Measurements from ENCODE around the gene HES1.
"Not testable (repeated sequence)": the region's sequence is repeated elsewhere in the genome, so short reads cannot be mapped to it uniquely, and the experiment has no call there.

Gene HES1

GRCh38 chr3:194145702-194146101 is 9.8 kb downstream of the HES1 start:
- DNase-seq: no peak

- DNase-seq: no peak
These were observed 11.7 kb downstream of the HES1 start for GRCh38 chr3:194147679-194148078.

GRCh38 chr3:194148383-194148782 is 12.4 kb downstream of the HES1 start:
- no peak for DNase-seq

- no peak for DNase-seq
These were observed 14.4 kb downstream of the HES1 start for GRCh38 chr3:194150252-194150934.

GRCh38 chr3:194150935-194151302 is 15.0 kb downstream of the HES1 start:
- DNase-seq: not testable (repeated sequence)

GRCh38 chr3:194154346-194154745 is 18.4 kb downstream of the HES1 start:
- no peak for DNase-seq

- no peak for DNase-seq
These were observed 20.1 kb downstream of the HES1 start for GRCh38 chr3:194156095-194156494.

GRCh38 chr3:194158942-194159439 is 23.0 kb downstream of the HES1 start:
- no peak for DNase-seq

GRCh38 chr3:194160158-194160557 is 24.2 kb downstream of the HES1 start:
- DNase-seq: no peak

- no peak for DNase-seq
These were observed 25.4 kb downstream of the HES1 start for GRCh38 chr3:194161131-194162045.

- no peak for DNase-seq
These were observed 26.2 kb downstream of the HES1 start for GRCh38 chr3:194162070-194162678.

GRCh38 chr3:194162817-194163584 is 27.1 kb downstream of the HES1 start:
- no peak for DNase-seq

GRCh38 chr3:194163697-194164096 is 27.7 kb downstream of the HES1 start:
- DNase-seq: no peak

GRCh38 chr3:194164861-194165260 is 28.9 kb downstream of the HES1 start:
- no peak for DNase-seq

GRCh38 chr3:194165271-194166018 is 29.5 kb downstream of the HES1 start:
- DNase-seq: no peak

- DNase-seq: no peak
These were observed 30.9 kb downstream of the HES1 start for GRCh38 chr3:194166682-194167479.

- no peak for DNase-seq
These were observed 31.7 kb downstream of the HES1 start for GRCh38 chr3:194167480-194168282.

GRCh38 chr3:194168994-194169393 is 33.0 kb downstream of the HES1 start:
- no peak for DNase-seq

- DNase-seq: no peak
These were observed 33.6 kb downstream of the HES1 start for GRCh38 chr3:194169595-194169994.

- DNase-seq: no peak
These were observed 34.8 kb downstream of the HES1 start for GRCh38 chr3:194170793-194171192.
